ENCODE measurements around the gene MMP17.
A peak's percentile ranks its signal among the peaks of the same experiment; 100 is the strongest.

MMP17 gene

GRCh38 chr12:131860472-131861260 is 32.5 kb downstream of the MMP17 start:
- Histone ChIP-seq H3K36me3 (ENCODE audit: control insufficient read depth in 2 of 2, insufficient read depth in 2 of 2, low read length in 2 of 2) (no peaks in the 10 kb centered on the region), H3K9me3 (ENCODE audit: control insufficient read depth in 2 of 2, low read length in 2 of 2) (no peaks in the 10 kb centered on the region), H3K4me1 (ENCODE audit: control insufficient read depth, insufficient read depth, low read length) (no peaks in the 10 kb centered on the region), H3K27me3 (ENCODE audit: control insufficient read depth in 1 of 2, insufficient read depth in 2 of 2, low read length in 2 of 2) (peaks cover 1 to 4% of the 10 kb centered on the region in 2 donors), H3K4me3 (ENCODE audit: low read length in 2 of 2) (peak overlapping the region in 1 of 2 donors; percentile 40), H3K9ac (ENCODE audit: low read length in 2 of 2) (no peak overlapping the region), H3K27ac (ENCODE audit: low read length) (no peak overlapping the region)

- Histone ChIP-seq H3K4me3 (ENCODE audit: low read length in 2 of 2) (no peak overlapping the region), H3K36me3 (ENCODE audit: control insufficient read depth in 2 of 2, insufficient read depth in 2 of 2, low read length in 2 of 2) (no peaks in the 10 kb centered on the region), H3K27me3 (ENCODE audit: control insufficient read depth in 1 of 2, insufficient read depth in 2 of 2, low read length in 2 of 2) (peaks cover 0 to 4% of the 10 kb centered on the region in 2 donors), H3K27ac (ENCODE audit: low read length) (no peak overlapping the region), H3K4me1 (ENCODE audit: control insufficient read depth, insufficient read depth, low read length) (no peaks in the 10 kb centered on the region), H3K9me3 (ENCODE audit: control insufficient read depth in 2 of 2, low read length in 2 of 2) (no peaks in the 10 kb centered on the region), H3K9ac (ENCODE audit: low read length in 2 of 2) (no peak overlapping the region)
Measured at GRCh38 chr12:131861261-131862083, 33.3 kb downstream of the MMP17 start.

GRCh38 chr12:131862084-131862441 is 33.9 kb downstream of the MMP17 start:
- Histone ChIP-seq H3K27me3 (ENCODE audit: control insufficient read depth in 1 of 2, insufficient read depth in 2 of 2, low read length in 2 of 2) (peaks cover 0 to 4% of the 10 kb centered on the region in 2 donors), H3K4me3 (ENCODE audit: low read length in 2 of 2) (no peak overlapping the region), H3K27ac (ENCODE audit: low read length) (no peak overlapping the region), H3K36me3 (ENCODE audit: control insufficient read depth in 2 of 2, insufficient read depth in 2 of 2, low read length in 2 of 2) (no peaks in the 10 kb centered on the region), H3K9ac (ENCODE audit: low read length in 2 of 2) (no peak overlapping the region), H3K4me1 (ENCODE audit: control insufficient read depth, insufficient read depth, low read length) (no peaks in the 10 kb centered on the region), H3K9me3 (ENCODE audit: control insufficient read depth in 2 of 2, low read length in 2 of 2) (no peaks in the 10 kb centered on the region)

- no peaks in the 10 kb centered on the region for H3K9me3 ChIP-seq (ENCODE audit: control insufficient read depth in 2 of 2, low read length in 2 of 2)
- H3K4me3 ChIP-seq (ENCODE audit: low read length in 2 of 2) = no peak overlapping the region
- H3K36me3 ChIP-seq (ENCODE audit: control insufficient read depth in 2 of 2, insufficient read depth in 2 of 2, low read length in 2 of 2) = no peaks in the 10 kb centered on the region
- no peaks in the 10 kb centered on the region for H3K4me1 ChIP-seq (ENCODE audit: control insufficient read depth, insufficient read depth, low read length)
- no peak overlapping the region for H3K9ac ChIP-seq (ENCODE audit: low read length in 2 of 2)
- H3K27ac ChIP-seq (ENCODE audit: low read length) = no peak overlapping the region
- H3K27me3 ChIP-seq (ENCODE audit: control insufficient read depth in 1 of 2, insufficient read depth in 2 of 2, low read length in 2 of 2) = peaks cover 0 to 4% of the 10 kb centered on the region in 2 donors
Measured at GRCh38 chr12:131862600-131862993, 34.4 kb downstream of the MMP17 start.

- H3K36me3 ChIP-seq (ENCODE audit: control insufficient read depth in 2 of 2, insufficient read depth in 2 of 2, low read length in 2 of 2) = no peaks in the 10 kb centered on the region
- H3K4me3 ChIP-seq (ENCODE audit: low read length in 2 of 2) = no peak overlapping the region
- H3K4me1 ChIP-seq (ENCODE audit: control insufficient read depth, insufficient read depth, low read length) = no peaks in the 10 kb centered on the region
- H3K27me3 ChIP-seq (ENCODE audit: control insufficient read depth in 1 of 2, insufficient read depth in 2 of 2, low read length in 2 of 2) = peaks cover 0 to 4% of the 10 kb centered on the region in 2 donors
- no peak overlapping the region for H3K27ac ChIP-seq (ENCODE audit: low read length)
- no peaks in the 10 kb centered on the region for H3K9me3 ChIP-seq (ENCODE audit: control insufficient read depth in 2 of 2, low read length in 2 of 2)
- no peak overlapping the region for H3K9ac ChIP-seq (ENCODE audit: low read length in 2 of 2)
Measured at GRCh38 chr12:131862994-131863710, 35.0 kb downstream of the MMP17 start.

GRCh38 chr12:131863711-131864396 is 35.7 kb downstream of the MMP17 start:
- H3K4me1 ChIP-seq (ENCODE audit: control insufficient read depth, insufficient read depth, low read length) = no peaks in the 10 kb centered on the region
- no peak overlapping the region for H3K9ac ChIP-seq (ENCODE audit: low read length in 2 of 2)
- no peaks in the 10 kb centered on the region for H3K36me3 ChIP-seq (ENCODE audit: control insufficient read depth in 2 of 2, insufficient read depth in 2 of 2, low read length in 2 of 2)
- peaks cover 0 to 4% of the 10 kb centered on the region in 2 donors for H3K27me3 ChIP-seq (ENCODE audit: control insufficient read depth in 1 of 2, insufficient read depth in 2 of 2, low read length in 2 of 2)
- H3K9me3 ChIP-seq (ENCODE audit: control insufficient read depth in 2 of 2, low read length in 2 of 2) = no peaks in the 10 kb centered on the region
- no peak overlapping the region for H3K4me3 ChIP-seq (ENCODE audit: low read length in 2 of 2)
- no peak overlapping the region for H3K27ac ChIP-seq (ENCODE audit: low read length)

- H3K4me3 ChIP-seq (ENCODE audit: low read length in 2 of 2) = no peak overlapping the region
- H3K27ac ChIP-seq (ENCODE audit: low read length) = no peak overlapping the region
- no peaks in the 10 kb centered on the region for H3K36me3 ChIP-seq (ENCODE audit: control insufficient read depth in 2 of 2, insufficient read depth in 2 of 2, low read length in 2 of 2)
- peaks cover 0 to 4% of the 10 kb centered on the region in 2 donors for H3K27me3 ChIP-seq (ENCODE audit: control insufficient read depth in 1 of 2, insufficient read depth in 2 of 2, low read length in 2 of 2)
- H3K4me1 ChIP-seq (ENCODE audit: control insufficient read depth, insufficient read depth, low read length) = no peaks in the 10 kb centered on the region
- no peak overlapping the region for H3K9ac ChIP-seq (ENCODE audit: low read length in 2 of 2)
- no peaks in the 10 kb centered on the region for H3K9me3 ChIP-seq (ENCODE audit: control insufficient read depth in 2 of 2, low read length in 2 of 2)
Measured at GRCh38 chr12:131864469-131864868, 36.3 kb downstream of the MMP17 start.

GRCh38 chr12:131865180-131865875 is 37.1 kb downstream of the MMP17 start:
- no peak overlapping the region for H3K27ac ChIP-seq (ENCODE audit: low read length)
- no peak overlapping the region for H3K9ac ChIP-seq (ENCODE audit: low read length in 2 of 2)
- H3K36me3 ChIP-seq (ENCODE audit: control insufficient read depth in 2 of 2, insufficient read depth in 2 of 2, low read length in 2 of 2) = no peaks in the 10 kb centered on the region
- no peaks in the 10 kb centered on the region for H3K9me3 ChIP-seq (ENCODE audit: control insufficient read depth in 2 of 2, low read length in 2 of 2)
- no peak overlapping the region for H3K4me3 ChIP-seq (ENCODE audit: low read length in 2 of 2)
- H3K4me1 ChIP-seq (ENCODE audit: control insufficient read depth, insufficient read depth, low read length) = no peaks in the 10 kb centered on the region
- H3K27me3 ChIP-seq (ENCODE audit: control insufficient read depth in 1 of 2, insufficient read depth in 2 of 2, low read length in 2 of 2) = peaks cover 0 to 4% of the 10 kb centered on the region in 2 donors

- Histone ChIP-seq H3K4me1 (ENCODE audit: control insufficient read depth, insufficient read depth, low read length) (no peaks in the 10 kb centered on the region), H3K36me3 (ENCODE audit: control insufficient read depth in 2 of 2, insufficient read depth in 2 of 2, low read length in 2 of 2) (no peaks in the 10 kb centered on the region), H3K27ac (ENCODE audit: low read length) (no peak overlapping the region), H3K4me3 (ENCODE audit: low read length in 2 of 2) (no peak overlapping the region), H3K9me3 (ENCODE audit: control insufficient read depth in 2 of 2, low read length in 2 of 2) (no peaks in the 10 kb centered on the region), H3K9ac (ENCODE audit: low read length in 2 of 2) (no peak overlapping the region), H3K27me3 (ENCODE audit: control insufficient read depth in 1 of 2, insufficient read depth in 2 of 2, low read length in 2 of 2) (no peaks in the 10 kb centered on the region)
Measured at GRCh38 chr12:131867471-131867870, 39.3 kb downstream of the MMP17 start.

Measured in stomach smooth muscle (tissue), 2 donors.